NCI-H2081 treated with DMSO at 0.1 percent for 48 hours (cell line): ENCODE results near the gene INO80E.
"Not testable (repeated sequence)": the region's sequence is repeated elsewhere in the genome, so short reads cannot be mapped to it uniquely, and the experiment has no call there.

Experiments used
- DNase-seq: peaks from one replicate; lab custom pipeline; 2025; lab: John Stamatoyannopoulos, UW

Gene INO80E

DNA sequence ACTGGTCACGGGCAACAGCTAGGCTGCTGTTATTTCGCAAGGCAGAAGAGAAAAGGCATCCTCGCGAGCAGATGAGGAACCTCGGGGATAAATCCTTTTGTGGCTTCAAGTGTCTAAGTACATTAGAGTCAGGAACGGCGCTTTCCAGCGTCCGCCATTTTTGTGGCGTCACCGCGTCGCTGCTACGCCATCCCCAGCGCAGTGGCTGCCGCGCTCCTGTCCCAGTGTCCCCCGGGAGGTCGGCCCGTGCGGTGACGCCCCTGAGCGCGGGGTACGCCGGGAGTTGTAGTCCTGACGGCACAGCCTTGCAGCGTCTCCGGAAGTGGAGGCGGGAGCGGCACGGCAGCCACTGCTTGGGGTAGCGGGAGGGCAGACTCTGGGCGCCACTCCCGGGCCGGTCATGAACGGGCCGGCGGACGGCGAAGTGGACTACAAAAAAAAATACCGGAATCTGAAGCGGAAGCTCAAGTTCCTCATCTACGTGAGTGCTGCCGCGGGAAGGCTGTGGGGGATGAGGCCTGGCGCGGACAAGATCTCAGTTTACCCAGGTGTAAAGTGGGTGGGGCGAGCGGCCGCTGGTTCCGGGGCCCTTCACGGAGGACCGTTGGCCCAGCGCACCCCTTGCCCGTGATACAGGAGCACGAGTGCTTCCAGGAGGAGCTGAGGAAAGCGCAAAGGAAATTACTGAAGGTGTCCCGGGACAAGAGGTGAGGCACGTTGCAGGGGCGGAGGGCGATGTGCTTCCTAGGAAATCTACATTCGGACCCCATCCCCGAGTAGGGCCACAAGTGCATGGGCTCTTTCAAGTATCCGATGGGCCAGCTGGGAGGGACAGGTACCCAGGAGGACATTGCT is at the start of gene INO80E:
Gene INO80E (plus strand): TSS at position 331 of the 855 bp plus-strand sequence. CDS start 70 bp downstream, at position 401.
- no peak for DNase-seq

GRCh38 chr16:29947897-29948296 is 48.1 kb upstream of the INO80E start:
- DNase-seq, result no peak

DNA sequence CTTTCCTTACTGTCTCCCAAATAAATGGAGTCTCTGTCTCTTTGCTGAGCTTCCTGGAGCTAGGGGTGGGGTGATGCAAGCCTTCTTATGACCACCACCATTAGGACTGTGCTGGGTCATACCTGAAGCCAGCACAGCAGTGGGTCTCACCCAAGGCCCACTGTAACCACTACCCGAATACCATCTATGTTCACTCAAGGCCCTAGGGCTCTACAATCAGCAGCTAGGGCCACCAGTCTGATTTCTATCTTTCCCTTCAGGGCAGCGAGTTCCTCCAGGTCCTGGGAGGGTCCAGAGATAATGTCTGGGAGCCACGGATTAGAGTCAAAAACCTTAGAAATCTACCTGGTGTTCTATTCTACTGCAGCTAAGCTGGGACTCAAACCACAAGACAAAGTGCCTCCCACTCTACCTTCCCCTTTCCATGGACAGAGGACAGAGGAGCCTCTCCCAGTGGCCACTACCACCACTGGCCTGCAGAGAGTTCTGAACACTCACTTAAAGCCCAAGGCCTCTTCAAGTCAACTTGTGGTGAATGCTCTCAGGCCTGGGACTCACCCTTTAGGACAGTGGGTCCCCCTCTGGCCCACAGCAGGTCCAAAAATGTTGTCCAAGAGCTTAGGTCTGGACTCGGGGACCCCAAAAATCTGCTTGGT is 45.1 kb upstream of the INO80E start:
- DNase-seq, result no peak

DNA sequence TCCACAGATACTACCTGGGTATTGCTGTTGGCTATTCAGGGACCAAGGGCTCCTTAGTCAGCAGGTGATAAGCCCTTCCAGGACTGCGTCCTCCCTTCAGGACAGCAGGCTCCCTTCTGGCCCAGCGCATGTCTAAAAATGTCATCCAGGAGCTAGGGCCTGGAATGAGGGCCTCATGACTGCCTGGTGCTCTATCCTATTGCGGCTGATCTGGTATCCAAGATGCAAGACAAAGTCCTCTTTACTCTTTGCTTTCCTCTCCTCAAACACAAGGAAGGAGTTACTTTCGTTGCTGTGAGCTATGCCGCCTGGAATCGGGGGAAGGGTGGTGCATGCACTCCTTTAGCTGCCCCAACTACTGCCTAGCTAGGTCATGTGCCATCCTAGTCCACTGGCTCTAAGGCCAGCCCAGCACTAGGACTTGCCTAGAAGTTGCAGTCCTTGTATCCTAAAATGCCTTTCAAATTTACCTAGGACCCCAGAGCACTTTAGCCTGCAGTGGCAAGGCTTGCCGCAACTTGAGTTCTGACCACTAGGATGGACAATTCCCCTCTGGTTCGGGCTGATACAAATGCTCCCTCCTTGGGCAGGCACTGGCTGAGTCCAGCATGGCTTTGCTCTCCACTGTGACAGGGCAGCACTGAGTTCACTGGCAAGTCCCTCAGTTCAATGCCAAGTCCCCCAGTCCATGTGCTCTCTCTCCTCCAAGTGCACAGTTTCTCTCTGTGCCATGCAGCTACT is 44.2 kb upstream of the INO80E start:
- DNase-seq, result no peak

DNA sequence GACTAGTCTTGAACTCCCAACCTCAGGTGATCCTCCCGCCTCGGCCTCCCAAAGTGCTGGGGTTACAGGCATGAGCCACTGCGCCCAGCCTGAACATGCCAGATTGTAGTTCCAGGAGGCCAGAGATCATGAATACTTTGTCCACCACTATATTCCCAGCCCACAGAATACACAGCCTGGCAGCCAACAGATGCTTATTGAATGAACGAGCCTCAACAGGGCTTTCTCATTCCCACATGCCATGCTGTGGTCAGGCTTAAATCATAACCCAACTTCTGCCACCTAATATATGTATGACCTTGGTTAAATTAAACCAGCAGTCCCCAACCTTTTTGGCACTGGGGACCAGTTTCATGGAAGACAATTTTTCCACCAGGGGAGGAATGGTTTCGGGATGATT is 37.3 kb upstream of the INO80E start:
- DNase-seq, result no peak

GRCh38 chr16:29959293-29959692 is 36.7 kb upstream of the INO80E start:
- DNase-seq, result no peak

DNA sequence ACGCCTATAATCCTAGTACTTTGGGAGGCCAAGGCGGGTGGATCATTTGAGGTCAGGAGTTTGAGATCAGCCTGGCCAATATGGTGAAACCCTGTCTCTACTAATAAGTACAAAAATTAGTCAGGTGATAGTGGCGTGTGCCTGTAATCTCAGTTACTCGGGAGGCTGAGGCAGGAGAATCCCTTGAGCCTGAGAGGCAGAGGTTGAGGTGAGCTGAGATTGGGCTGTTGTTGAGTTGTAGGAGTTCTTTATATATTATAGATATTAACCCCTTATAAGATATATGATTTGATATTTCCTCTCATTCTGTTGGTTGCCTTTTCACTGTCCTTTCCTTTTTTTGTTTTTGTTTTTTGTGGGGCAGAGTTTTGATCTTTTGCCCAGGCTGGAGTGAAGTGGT is 36.2 kb upstream of the INO80E start:
- DNase-seq, result not testable (repeated sequence)

GRCh38 chr16:29961127-29961478 is 34.9 kb upstream of the INO80E start:
- DNase-seq, result no peak

DNA sequence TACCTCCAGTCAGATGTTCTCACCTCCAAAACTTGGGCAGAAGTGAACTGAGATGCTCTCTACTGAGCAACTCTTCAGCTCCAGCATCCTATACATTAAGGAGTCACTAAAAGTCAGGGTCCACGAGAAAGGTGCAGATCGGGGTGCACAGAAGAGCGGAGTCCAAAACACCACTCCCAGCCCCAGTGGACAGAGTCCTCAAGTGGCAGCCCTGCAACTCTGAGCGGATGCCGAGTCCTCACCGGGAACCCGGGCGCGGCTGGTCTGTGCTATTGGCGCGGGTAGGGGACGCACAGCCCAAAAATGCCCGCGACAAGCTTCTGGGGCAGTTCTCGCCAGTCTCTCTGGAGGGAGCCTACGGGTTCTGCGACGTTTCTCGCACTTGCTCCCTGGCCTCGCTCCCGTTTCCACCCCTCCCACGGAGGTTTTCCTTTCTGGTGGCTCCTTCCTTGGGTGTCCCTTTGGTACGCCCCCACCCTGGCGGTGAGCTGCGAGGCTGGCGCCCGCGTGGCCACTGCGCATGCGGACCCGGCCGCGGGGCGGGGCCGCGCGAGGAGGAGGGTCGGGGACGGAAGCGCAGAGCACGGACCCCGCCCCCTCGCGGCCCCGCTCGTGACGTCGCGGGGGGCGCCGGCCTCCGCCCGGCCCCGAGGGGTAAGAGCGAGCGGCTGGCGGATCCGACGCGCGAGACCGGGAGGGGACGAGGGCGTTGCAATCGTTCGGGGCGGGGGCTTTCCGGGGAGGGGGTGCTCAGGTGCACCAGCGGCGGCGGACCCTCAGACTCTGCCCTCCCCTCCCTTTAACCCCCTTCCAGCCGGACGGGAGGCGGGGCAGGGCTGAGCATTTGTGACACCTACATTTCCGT is 34.3 kb upstream of the INO80E start, which contains the start of gene TMEM219:
Gene TMEM219 (plus strand): TSS at position 601 of the 865 bp plus-strand sequence. CDS start 1,065 bp downstream, outside the sequence.
- no peak for DNase-seq

DNA sequence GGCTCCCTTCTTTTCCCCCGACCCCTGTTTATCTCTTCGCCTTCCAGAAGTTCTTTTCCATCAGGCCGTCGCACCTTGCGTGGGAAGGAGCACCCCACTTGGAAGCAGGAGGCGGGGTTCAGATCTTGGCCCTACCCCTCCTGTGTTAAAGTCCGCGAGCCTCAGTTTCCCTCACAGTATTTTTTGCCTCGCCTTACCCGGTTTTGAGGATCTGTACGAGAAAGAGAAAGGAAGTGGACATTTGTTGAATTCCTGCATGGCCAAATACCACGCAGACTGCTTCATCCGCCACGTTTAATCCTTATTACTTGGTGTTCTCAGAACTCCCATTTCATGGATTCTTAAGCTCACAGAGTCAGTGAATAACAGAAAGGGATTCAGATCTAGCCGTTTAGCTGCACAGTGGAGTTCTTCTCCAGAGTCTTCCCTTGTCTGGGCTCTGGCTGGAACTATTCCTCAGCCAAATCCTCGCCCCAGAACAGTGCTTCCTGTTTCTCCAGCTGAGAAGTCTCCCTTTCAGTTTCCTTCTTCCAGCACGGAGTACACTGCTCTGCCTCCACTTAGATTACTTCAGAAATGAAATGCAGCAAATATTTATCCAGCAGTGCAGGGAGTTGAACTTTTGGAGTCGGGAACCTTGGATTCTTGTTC is 33.6 kb upstream of the INO80E start:
- no peak for DNase-seq

GRCh38 chr16:29963021-29963743 is 32.9 kb upstream of the INO80E start:
- no peak for DNase-seq

DNA sequence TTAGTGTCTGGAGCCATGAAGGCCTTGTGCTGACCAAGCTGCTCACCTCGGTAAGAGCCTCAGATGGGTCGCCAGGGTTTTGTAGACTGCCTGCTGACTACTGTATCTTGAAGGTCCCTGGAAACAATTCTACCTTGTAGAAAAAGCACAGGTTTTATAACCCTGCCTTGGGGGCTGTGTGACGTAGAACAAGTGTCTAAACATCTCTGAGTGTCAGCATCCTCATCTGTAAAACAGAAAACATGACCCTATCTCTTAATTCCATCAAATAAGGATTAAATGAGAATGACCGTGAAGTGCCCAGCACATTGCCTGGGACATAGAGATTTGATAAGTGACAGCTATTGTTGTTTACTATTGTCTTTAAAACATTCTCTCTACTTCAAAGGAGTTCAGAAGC is 27.8 kb upstream of the INO80E start:
- DNase-seq, result no peak

DNA sequence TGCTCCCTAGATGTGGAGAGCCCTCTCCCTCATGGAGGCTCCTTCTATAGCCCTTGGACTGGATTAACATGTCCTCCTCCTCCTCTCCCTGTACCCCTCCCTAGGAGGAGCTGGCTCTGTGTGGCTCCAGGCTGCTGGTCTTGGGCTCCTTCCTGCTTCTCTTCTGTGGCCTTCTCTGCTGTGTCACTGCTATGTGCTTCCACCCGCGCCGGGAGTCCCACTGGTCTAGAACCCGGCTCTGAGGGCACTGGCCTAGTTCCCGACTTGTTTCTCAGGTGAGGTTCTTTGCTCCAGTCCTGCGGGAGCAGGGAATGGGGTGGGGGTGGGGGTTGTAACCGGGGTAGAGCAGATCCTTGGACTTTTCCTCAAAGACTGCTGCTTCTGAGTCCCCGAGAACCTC is 24.7 kb upstream of the INO80E start:
- DNase-seq, result no peak

DNA sequence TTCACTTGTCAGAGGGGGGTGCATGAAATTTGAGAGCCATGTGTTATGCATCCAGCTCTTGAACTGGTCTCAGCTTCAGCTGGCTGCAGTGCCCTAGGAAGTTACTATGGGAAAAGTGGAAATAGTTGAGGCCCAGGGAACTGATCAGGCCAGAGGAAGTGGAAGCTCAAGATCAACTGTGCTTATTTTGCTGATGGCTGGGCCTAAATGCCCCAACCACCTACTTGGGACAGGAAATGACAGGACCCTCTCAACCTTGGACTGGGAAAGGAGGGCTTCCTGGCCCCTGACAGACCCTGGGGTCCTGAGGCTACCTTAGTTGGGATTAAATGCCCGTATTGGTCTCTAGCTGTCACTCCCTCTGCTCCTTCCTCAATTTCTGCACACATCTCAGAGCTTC is 23.5 kb upstream of the INO80E start:
- no peak for DNase-seq

DNA sequence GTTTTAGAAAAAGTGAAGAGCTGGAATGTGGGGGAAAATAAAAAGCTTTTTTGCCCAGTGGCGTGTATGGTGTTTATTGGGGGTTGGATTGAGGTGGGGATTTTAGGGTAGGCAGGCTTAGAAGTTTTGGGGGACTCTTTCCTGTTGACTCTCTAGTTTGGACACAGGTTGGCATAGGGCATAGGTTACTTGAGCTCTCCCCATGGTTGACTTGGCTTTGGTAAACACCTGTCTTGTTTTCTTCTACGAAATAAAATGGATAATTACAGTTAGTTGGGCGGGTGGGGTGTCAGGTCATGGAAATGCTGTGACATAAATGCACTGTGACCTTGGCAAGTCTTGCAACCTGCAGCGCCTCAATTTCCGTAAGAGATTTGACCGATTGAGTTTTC is 23.1 kb upstream of the INO80E start:
- DNase-seq, result no peak

GRCh38 chr16:29973384-29974246 is 22.4 kb upstream of the INO80E start, which contains the start of gene TAOK2:
TSS of gene TAOK2 (plus strand) at chr16:29973868. CDS start at chr16:29977773, 3,905 bp downstream.
- DNase-seq, result peak; percentile 78

- DNase-seq, result no peak
These were observed 21.5 kb upstream of the INO80E start for GRCh38 chr16:29974291-29975133.

- no peak for DNase-seq
These were observed 20.9 kb upstream of the INO80E start for GRCh38 chr16:29975134-29975538.
